ENCODE results near the gene CHKB.

The CHKB gene

DNA sequence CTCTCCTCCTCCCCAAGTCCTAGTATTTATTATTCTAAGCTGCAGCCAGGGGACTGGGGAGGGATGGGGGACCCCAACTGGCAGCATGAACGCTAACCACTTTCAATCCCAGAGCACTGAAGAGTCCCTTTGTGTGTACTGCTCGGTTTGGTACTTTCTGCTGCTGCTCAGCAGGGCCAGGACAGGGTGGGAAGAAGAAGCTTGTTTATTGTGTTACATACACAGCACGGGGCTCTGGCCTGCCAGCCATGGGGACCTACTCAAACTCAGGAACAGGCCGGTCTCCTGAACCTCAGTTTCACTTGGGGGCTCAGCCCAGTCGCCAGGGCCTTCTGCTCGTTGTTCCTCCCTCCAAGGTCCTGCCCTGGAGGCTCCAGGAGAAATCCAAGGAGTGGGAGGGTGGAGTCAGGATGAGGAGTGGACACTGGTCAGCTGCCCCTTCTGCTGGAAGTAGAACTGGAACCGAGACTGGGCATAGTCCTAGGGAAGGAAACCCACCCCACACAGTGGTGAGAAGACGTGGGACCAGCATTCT is 3.8 kb downstream of the CHKB start:
- Histone ChIP-seq H3K27me3 (peaks cover 18% of the 10 kb centered on the region), H3K9me3 (no peaks in the 10 kb centered on the region), H3K36me3 (peaks cover 54% of the 10 kb centered on the region), H3K4me3 (ENCODE audit: low read depth in 1 of 2, low read length in 1 of 2) (no peak overlapping the region), H3K27ac (no peak overlapping the region), H3K4me1 (ENCODE audit: control insufficient read depth in 1 of 2, insufficient read depth in 1 of 2, low read depth in 1 of 2, low read length in 1 of 2) (peaks cover 19% of the 10 kb centered on the region in 2 experiments)
- TF ChIP-seq, protein P1, sequence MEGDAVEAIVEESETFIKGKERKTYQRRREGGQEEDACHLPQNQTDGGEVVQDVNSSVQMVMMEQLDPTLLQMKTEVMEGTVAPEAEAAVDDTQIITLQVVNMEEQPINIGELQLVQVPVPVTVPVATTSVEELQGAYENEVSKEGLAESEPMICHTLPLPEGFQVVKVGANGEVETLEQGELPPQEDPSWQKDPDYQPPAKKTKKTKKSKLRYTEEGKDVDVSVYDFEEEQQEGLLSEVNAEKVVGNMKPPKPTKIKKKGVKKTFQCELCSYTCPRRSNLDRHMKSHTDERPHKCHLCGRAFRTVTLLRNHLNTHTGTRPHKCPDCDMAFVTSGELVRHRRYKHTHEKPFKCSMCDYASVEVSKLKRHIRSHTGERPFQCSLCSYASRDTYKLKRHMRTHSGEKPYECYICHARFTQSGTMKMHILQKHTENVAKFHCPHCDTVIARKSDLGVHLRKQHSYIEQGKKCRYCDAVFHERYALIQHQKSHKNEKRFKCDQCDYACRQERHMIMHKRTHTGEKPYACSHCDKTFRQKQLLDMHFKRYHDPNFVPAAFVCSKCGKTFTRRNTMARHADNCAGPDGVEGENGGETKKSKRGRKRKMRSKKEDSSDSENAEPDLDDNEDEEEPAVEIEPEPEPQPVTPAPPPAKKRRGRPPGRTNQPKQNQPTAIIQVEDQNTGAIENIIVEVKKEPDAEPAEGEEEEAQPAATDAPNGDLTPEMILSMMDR (IDR thresholded peaks at IDR 0.05) = no peak

DNA sequence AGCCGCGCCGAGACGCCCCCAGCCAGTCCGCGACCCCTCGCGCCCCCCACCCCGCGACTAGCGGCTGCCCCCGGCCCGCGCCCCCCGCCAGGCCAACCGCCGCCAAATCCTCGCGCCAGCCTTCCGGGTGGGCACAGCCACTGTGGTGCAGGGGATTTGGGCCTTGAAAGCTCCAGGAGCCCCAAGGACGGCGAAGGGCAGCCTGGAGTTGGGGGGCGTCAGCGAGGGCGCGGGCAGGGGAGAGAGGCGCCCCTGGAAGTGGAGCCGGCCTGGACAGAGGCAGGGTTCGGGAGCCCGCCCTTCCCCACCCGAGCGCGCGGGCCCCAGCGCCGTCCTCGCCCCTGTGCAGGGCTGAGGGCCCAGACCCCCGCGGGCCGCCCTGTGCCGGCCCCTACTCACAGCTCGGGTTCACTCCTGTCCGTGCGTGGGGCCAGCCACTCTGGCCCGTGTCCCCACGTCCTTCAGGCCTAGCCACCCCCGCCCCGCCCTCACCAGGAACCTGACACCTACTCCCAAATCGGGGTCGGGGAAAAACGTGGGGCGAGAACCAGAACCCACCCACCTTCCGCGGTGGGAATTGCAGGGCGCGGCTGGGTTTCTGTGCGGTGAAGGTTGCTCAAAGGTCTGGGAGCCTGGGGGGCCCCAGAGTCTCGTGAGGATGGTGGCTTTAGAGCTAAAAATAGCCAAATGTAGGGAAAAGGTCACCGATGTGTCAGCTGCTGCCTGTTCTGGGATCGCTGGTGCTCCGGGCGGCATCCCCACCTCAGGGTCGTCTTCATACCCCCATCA is 4.5 kb downstream of the CHKB start, which contains the start of gene CPT1B:
CPT1B (minus strand) TSS at position 441 of the 789 bp plus-strand sequence. CDS start 512 bp downstream, outside the sequence.
- Histone ChIP-seq H3K4me1 (ENCODE audit: control insufficient read depth in 1 of 2, insufficient read depth in 1 of 2, low read depth in 1 of 2, low read length in 1 of 2) (peaks cover 12 to 13% of the 10 kb centered on the region in 2 experiments), H3K9me3 (no peaks in the 10 kb centered on the region), H3K4me3 (ENCODE audit: low read depth in 1 of 2, low read length in 1 of 2) (no peak within 1 kb of the TSS), H3K27me3 (peaks cover 18% of the 10 kb centered on the region), H3K27ac (no peak within 1 kb of the TSS), H3K36me3 (peaks cover 61% of the 10 kb centered on the region)
- TF ChIP-seq, protein P1 (IDR thresholded peaks at IDR 0.05) = no peak

DNA sequence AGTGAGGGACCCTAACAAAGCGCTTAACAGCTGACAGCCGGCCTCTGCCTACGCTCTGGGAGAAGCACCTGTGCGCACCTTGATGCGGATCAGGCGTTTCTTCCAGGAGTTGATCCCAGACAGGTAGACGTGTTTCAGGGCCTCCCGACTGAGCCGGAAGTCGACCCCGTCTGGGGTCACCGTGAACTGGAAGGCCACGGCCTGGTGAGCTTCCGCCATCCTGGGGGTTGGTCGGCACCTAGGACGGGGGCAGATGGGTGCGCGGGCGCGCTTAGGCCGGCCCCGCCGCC is 5.0 kb downstream of the CHKB start:
- Histone ChIP-seq H3K4me3 (ENCODE audit: low read depth in 1 of 2, low read length in 1 of 2) (no peak overlapping the region), H3K36me3 (peaks cover 66% of the 10 kb centered on the region), H3K27me3 (peaks cover 18% of the 10 kb centered on the region), H3K9me3 (no peaks in the 10 kb centered on the region), H3K4me1 (ENCODE audit: control insufficient read depth in 1 of 2, insufficient read depth in 1 of 2, low read depth in 1 of 2, low read length in 1 of 2) (peaks cover 11 to 12% of the 10 kb centered on the region in 2 experiments), H3K27ac (no peak overlapping the region)
- TF ChIP-seq, protein P1 (IDR thresholded peaks at IDR 0.05) = no peak

DNA sequence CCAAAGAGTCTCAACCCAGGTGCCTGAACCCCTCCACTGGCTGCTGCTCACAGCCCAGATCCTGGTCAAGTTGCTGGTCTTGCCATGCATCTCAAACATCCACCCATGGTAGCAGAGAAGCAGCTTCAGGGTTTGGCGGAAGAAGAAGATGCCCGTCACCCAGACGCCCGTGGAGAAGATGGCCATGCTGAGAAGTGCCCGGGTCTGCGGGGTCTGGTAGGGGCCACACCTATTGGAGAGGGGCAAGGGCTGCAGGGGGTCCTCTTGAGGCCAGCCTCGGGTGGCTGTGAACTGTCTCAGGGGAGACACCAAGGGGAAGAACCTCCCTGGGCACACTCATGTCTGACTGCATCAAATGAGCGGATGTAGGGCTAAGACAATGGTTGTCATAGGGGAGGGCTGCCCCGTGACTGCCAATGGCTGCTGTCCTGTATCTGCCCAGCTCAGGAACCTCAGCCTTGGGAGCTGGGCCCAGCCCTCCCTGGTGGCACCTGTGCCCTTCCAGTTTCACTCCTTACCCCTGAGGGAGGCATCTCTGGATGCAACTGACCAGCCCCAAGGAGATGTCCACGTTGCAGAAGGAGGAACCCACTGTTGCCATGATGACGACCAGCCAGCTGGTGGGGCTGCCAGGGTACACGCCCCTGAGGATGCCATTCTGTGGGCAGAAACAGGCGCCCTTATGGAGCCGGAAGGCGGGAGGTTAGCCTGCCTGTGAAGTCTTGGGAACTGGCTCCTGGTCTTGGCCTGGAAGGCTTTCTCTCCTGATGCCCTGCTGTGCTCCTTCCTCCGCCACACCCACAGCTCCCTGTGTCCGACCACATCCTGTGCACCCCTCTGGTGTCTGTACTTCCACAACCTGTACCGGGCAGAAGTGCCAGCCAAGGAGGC is 5.6 kb downstream of the CHKB start:
- H3K9me3 ChIP-seq = no peaks in the 10 kb centered on the region
- H3K4me1 ChIP-seq (ENCODE audit: control insufficient read depth in 1 of 2, insufficient read depth in 1 of 2, low read depth in 1 of 2, low read length in 1 of 2) = peaks cover 10 to 11% of the 10 kb centered on the region in 2 experiments
- H3K27ac ChIP-seq = no peak overlapping the region
- peaks cover 72% of the 10 kb centered on the region for H3K36me3 ChIP-seq
- no peak overlapping the region for H3K4me3 ChIP-seq (ENCODE audit: low read depth in 1 of 2, low read length in 1 of 2)
- TF ChIP-seq, protein P1 (IDR thresholded peaks at IDR 0.05) = no peak
- peaks cover 18% of the 10 kb centered on the region for H3K27me3 ChIP-seq

DNA sequence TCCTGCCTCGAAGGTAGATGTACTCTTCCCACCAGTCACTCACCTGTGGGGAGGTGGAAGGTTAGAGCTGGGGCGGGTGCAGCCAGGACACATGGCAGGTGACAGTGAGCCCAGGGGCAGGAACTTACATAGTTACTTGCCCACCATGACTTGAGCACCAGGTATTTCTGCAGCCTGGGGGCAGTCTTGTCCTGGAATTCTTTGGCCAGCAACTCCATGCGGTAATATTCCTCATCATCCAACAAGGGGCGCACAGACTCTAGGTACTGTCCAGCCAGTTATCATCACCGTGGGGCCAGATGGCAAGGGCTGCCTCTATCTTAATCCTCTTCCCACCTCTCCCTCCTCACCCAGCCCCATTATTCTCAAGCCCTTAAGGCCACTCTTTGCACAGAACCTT is 6.6 kb downstream of the CHKB start:
- no peak overlapping the region for H3K4me3 ChIP-seq (ENCODE audit: low read depth in 1 of 2, low read length in 1 of 2)
- H3K9me3 ChIP-seq = no peaks in the 10 kb centered on the region
- TF ChIP-seq, protein P1 (IDR thresholded peaks at IDR 0.05) = no peak
- peaks cover 80% of the 10 kb centered on the region for H3K36me3 ChIP-seq
- peaks cover 18% of the 10 kb centered on the region for H3K27me3 ChIP-seq
- H3K27ac ChIP-seq = no peak overlapping the region
- H3K4me1 ChIP-seq (ENCODE audit: control insufficient read depth in 1 of 2, insufficient read depth in 1 of 2, low read depth in 1 of 2, low read length in 1 of 2) = peaks cover 0 to under 1% of the 10 kb centered on the region in 2 experiments

All from neutrophil (primary cell).